ENCODE measurements around the gene GET4.

GRCh38 chr7:832968-833424 is 43.4 kb upstream of the GET4 start:
- TF ChIP-seq MAFK (IDR thresholded peaks at IDR 0.05; ENCODE audit: low read depth, low read length) (no peak), FOS (IDR thresholded peaks at IDR 0.05; ENCODE audit: low read depth, low read length) (no peak), RAD21 (IDR thresholded peaks at IDR 0.05; ENCODE audit: low read length) (no peak), NFE2L2 (IDR thresholded peaks at IDR 0.05; ENCODE audit: low read depth, low read length) (no peak), SMC3 (IDR thresholded peaks at IDR 0.05; ENCODE audit: low read depth, low read length) (no peak), BHLHE40 (IDR thresholded peaks at IDR 0.05; ENCODE audit: low read depth, low read length) (no peak), RCOR1 (IDR thresholded peaks at IDR 0.05; ENCODE audit: insufficient replicate concordance, low read length) (no peak), CEBPB (IDR thresholded peaks at IDR 0.05; ENCODE audit: low read depth, low read length) (no peak)
- TF ChIP-seq, protein P1, sequence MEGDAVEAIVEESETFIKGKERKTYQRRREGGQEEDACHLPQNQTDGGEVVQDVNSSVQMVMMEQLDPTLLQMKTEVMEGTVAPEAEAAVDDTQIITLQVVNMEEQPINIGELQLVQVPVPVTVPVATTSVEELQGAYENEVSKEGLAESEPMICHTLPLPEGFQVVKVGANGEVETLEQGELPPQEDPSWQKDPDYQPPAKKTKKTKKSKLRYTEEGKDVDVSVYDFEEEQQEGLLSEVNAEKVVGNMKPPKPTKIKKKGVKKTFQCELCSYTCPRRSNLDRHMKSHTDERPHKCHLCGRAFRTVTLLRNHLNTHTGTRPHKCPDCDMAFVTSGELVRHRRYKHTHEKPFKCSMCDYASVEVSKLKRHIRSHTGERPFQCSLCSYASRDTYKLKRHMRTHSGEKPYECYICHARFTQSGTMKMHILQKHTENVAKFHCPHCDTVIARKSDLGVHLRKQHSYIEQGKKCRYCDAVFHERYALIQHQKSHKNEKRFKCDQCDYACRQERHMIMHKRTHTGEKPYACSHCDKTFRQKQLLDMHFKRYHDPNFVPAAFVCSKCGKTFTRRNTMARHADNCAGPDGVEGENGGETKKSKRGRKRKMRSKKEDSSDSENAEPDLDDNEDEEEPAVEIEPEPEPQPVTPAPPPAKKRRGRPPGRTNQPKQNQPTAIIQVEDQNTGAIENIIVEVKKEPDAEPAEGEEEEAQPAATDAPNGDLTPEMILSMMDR (conservative IDR thresholded peaks at IDR 0.05; ENCODE audit: low read depth, low read length): no peak

All from IMR-90 (cell line).